NCI-H2196 (cell line): ENCODE results near the gene C3orf70.

ENCODE experiments used
- DNase-seq: peaks from one replicate; lab custom pipeline; 2025; ENCODE audit not compliant: unreplicated experiment; lab: John Stamatoyannopoulos, UW

The C3orf70 gene

GRCh38 chr3:185089343-185089742 is 63.5 kb downstream of the C3orf70 start:
- no peak for DNase-seq

GRCh38 chr3:185087419-185087818 is 65.4 kb downstream of the C3orf70 start:
- DNase-seq = no peak

GRCh38 chr3:185084901-185085300 is 68.0 kb downstream of the C3orf70 start:
- no peak for DNase-seq

DNA sequence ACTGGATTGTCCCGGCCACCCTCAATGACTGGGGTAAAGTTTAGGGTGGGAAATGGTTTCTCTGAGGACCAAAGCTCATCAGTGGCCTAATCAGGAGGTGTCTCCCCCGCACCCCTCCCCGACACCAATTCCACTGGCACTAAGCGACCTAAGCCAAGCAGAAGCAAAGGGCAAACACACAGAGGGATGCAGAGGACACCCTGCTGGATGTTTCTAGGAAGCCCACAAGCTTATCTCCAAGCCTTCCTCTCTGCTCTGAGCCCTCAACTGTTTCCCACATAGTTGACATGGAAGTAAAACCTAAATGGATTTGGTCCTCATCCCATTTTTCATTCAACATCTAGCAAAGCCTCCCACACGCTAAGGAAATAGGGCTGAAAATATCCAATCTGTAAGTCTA is 68.5 kb downstream of the C3orf70 start:
- no peak for DNase-seq

DNA sequence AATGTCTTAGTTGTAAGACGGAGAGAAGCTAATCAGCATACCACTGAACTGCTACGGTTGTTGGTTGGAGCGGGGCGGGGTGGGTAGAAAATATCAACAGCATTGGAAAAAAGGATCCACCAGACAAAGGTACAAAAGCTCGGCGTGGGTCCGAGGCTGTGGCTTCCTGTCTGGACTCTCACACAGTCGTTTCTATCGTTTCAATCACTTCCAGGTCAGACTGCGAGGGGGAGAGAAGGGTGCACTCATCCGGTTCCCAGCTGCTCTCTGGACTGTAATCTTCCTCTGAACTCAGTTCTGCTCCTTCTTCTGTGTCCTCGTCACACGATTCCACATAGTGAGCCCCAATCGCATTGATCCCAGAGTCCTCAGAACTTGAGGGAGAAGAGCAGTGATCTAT is 70.0 kb downstream of the C3orf70 start:
- DNase-seq = no peak

DNA sequence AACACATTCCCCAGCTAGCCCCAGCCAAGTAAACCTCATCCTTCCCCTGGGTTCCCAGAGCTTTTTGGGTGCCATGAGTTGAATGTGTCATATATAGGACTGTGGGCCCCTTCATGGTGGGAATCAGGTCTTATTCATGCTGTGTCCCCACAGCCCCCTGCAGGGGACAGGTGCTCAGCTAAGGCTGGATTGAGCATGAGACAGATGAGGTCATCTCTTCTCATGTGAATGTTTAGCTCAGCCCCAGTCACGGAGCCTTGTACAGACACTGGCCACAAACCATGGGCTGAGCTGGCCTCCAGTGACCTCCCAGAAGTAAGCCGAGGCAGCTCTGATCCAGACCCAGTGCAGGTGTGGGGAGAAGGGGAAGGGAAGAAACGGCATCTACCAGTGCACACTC is 70.7 kb downstream of the C3orf70 start:
- no peak for DNase-seq

- DNase-seq = no peak
Observed at GRCh38 chr3:185081521-185081920, 71.3 kb downstream of the C3orf70 start.

DNA sequence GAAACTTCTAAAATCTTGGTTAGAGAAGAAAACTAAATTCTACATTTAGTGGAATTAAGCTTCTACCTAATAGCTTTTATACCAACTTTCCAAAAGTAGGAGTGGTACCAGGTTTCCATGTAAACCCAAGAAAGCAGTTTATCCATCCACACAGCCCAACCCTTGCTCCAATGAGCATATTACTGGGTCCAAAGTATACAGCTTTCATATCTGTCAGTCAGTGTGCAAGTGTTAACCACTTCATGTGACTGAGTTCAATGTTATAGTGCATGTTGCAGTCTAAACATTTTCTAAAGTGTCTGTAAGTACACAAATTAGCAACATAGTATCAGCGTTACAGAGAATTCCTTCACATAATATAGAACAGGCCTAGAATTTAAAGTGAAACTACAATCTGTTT is 73.2 kb downstream of the C3orf70 start:
- DNase-seq = no peak

DNA sequence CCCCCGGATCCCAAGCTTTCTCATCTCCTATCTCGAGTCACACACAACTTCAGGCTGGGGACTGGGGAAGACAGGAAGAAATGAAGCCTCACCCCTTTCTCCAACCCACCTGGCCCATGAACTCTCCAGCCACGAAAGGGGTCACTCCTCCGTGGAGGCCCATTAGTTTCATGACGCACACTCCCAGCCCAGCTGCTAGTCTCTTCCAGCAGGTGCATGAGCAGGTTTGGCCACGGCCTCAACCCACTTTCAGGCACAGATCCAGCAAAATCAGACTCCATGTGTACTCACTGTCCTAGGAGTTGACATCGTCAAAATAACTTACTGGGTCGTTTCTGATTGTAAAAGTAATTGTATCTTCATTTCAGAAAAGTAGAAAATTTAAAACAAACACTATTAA is 76.6 kb downstream of the C3orf70 start:
- DNase-seq = peak; percentile 35

GRCh38 chr3:185075547-185075946 is 77.3 kb downstream of the C3orf70 start:
- DNase-seq = no peak

DNA sequence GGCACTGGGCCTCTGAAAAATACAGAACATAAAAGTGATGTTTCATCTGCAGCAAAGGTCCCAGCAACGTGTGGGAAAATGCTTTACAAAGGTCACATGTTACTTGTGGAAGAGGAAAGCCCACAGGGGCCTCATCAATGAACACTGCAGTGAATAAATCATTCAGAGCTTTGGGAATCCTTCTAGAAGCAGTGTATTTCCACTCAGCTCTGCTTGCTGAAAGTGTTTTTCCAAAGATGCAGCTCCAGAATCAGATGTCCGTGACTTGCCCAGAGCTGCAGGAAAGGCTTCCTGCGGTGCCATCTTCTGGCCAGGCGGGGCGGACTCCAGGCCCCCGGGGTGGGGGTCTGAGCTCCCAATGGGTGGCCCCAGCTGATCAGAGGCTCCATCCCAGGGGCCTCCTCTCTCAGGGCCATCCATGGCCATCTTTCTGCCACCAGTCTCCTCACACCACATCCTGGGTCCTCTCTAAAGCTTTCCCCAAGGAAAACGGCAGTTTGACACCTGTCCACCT is 81.5 kb downstream of the C3orf70 start:
- no peak for DNase-seq

DNA sequence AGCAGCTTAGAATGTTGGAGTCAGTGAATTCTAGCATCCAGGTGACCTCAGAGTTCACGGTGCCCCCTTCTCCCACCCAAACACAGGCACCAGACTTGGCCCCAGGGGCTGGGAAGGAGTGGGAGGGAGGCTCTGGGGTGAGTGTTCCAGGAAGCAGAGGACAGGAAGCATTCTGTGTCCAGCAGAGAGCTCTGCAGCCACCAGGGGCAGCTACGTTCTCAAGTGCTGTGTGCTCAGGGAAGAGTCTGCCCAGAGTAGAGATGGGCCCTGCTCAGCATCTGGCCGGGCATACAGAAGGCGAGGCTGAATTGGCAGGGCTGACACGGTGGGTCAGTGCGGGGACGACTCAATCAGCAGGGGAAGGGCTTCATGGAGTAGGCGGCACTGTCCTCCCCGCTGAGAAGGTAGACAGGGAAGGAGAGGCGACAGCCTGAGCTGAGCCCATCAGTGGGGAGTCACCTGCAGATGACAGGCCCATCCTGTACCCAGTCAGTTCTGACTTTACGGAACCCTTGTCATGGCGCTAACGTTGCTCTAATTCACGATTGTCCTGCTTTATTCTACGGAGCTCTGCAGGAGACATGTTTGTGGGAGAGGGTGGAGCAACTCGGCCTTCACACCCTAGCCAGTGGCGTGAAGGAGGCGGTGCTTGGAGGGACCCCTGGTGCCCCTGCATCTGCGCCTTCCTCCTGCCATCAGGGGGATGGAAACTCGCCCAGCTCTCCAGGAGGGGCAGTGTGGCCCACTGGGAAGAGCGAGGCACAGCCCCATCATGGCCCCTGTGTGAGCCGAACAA is 82.2 kb downstream of the C3orf70 start:
- peak; percentile 31 for DNase-seq

GRCh38 chr3:185069037-185070030 is 83.5 kb downstream of the C3orf70 start:
- DNase-seq = no peak

- no peak for DNase-seq
Observed at GRCh38 chr3:185067173-185067572, 85.7 kb downstream of the C3orf70 start.

- DNase-seq = no peak
Observed at GRCh38 chr3:185066251-185066650, 86.6 kb downstream of the C3orf70 start.

- no peak for DNase-seq
Observed at GRCh38 chr3:185065059-185065458, 87.8 kb downstream of the C3orf70 start.

DNA sequence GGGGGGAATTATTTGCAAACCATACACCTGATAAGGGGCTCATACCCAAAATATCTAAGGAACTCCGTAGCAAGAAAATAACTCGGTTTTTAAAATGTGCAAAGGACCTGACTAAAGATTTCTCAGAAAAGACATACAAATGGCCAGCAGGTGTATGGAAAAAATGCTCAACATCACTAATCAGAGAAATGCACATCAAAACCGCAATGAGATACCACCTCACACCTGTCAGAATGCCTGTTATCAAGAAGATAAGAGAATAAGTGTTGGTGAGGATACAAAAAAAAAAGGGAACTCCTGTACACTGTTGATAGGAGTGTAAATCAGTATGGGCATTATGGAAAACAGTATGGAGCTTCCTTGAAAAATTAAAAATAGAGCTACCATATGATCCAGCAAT is 89.4 kb downstream of the C3orf70 start:
- no peak for DNase-seq

DNA sequence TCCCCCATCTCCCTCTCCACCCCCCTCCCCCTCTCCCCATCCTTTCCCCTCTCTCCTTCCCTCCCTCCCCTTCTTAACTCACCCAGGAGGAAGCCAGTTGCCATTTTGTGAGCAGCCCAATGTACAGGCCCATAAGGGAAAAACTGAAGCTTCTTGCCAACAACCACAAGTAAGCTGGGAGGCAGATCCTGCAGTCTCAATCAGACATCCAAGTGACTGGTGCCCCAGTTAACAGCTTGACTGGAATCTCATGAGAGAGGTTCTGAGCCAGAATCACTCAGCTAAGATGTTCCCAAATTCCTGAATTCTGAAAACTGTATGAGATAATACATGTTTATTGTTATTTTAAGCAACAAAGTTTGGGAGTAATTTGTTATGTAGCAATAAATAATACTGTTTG is 90.7 kb downstream of the C3orf70 start:
- no peak for DNase-seq

DNA sequence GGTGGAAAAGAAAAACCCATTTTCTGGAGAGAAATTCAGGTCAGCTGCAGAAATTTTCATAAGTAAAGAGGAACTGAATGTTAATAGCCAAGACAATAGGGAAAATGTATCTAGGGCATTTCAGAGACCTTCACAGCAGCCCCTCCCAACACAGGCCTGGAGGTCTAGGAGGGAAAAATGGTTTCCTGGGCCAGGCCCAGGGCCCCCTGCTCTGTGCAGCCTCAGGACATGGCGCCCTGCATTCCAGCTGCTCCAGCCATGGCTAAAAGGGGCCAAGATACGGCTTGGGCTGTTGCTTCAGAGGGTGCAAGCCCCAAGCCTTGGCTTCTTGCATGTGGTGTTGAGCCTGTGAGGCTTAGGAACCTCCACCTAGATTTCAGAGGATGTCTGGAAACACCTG is 92.2 kb downstream of the C3orf70 start:
- no peak for DNase-seq

DNA sequence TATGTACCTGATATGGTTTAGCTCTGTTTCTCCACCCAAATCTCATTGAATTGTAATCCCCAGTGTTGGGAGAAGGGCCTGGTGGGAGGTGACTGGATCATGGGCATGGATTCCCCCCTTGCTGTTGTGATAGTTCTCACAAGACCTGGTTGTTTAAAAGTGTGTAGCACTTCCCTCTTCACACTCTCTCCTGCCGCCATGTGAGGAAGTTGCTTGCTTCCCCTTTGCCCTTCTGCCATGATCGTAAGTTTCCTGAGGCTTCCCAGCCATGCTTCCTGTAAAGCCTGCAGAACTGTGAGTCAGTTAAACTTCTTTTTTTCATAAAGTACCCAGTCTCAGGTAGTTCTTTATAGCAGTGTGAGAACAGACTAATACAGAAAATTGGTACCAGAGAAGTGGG is 93.1 kb downstream of the C3orf70 start:
- no peak for DNase-seq

- DNase-seq = no peak
Observed at GRCh38 chr3:185058796-185059195, 94.1 kb downstream of the C3orf70 start.

GRCh38 chr3:185057829-185058228 is 95.0 kb downstream of the C3orf70 start:
- no peak for DNase-seq
